Neural progenitor cell (in vitro differentiated cells): ENCODE data around the gene TMCC3. TPM values are rescaled to one million over a fixed set of nuclear protein-coding genes. Genes with fewer than 3 reads are reported as not detected.

Experiments
- DNase-seq: peaks from one replicate; pipeline ENCODE4 v3.0.0-alpha.2; 2016; ENCODE audit warnings: low spot score
- H2AFZ ChIP-seq: fragments of 200-600 bp; sonication (generic); replicated peaks from 2 replicates; pipeline ENCODE4 v1.6.1; 2016; ENCODE audit warnings: antibody characterized with exemption
- H3F3A ChIP-seq: fragments of 200-600 bp; sonication (generic); 2 replicates; pipeline ENCODE4 v1.6.1; 2016; ENCODE audit warnings: antibody characterized with exemption, low read depth
- H3K27ac ChIP-seq: fragments of 200-600 bp; sonication (generic); 2 replicates; pipeline ENCODE4 v1.5.1; 2016; ENCODE audit warnings: mild to moderate bottlenecking
- H3K27me3 ChIP-seq: fragments of 200-600 bp; sonication (generic); 2 replicates; pipeline ENCODE4 v1.6.1; 2016; ENCODE audit warnings: mild to moderate bottlenecking, moderate library complexity
- H3K36me3 ChIP-seq: fragments of 200-600 bp; sonication (generic); 2 replicates; pipeline ENCODE4 v1.5.1; 2016
- H3K4me1 ChIP-seq: fragments of 200-600 bp; sonication (generic); 2 replicates; pipeline ENCODE4 v1.6.1; 2016; ENCODE audit warnings: mixed run types
- H3K4me2 ChIP-seq: fragments of 200-600 bp; sonication (generic); 2 replicates; pipeline ENCODE4 v1.6.1; 2016
- H3K4me3 ChIP-seq: fragments of 200-600 bp; sonication (generic); 2 replicates; pipeline ENCODE4 v1.5.1; 2016
- H3K79me2 ChIP-seq: fragments of 200-600 bp; sonication (generic); 2 replicates; pipeline ENCODE4 v1.6.1; 2016; ENCODE audit warnings: low read depth
- H3K9ac ChIP-seq: fragments of 200-600 bp; sonication (generic); 2 replicates; pipeline ENCODE4 v1.6.1; 2016
- H3K9me3 ChIP-seq: fragments of 200-600 bp; sonication (generic); 2 replicates; pipeline ENCODE4 v1.5.1; 2016; ENCODE audit warnings: low read depth
- H4K20me1 ChIP-seq: fragments of 200-600 bp; sonication (generic); 2 replicates; pipeline ENCODE4 v1.6.1; 2016; ENCODE audit warnings: low read depth
- H3K27ac Mint-ChIP-seq: 3 replicates; pipeline ENCODE4 v1.8.0; 2021; ENCODE audit warnings: mixed read lengths
- H3K27me3 Mint-ChIP-seq: 2 replicates; pipeline ENCODE4 v1.8.0; 2022; ENCODE audit warnings: low read depth, mild to moderate bottlenecking, inconsistent platforms, moderate library complexity, mixed read lengths; ENCODE audit not compliant: insufficient read depth
- H3K36me3 Mint-ChIP-seq: 3 replicates; pipeline ENCODE4 v1.8.0; 2021; ENCODE audit warnings: mixed read lengths
- H3K4me1 Mint-ChIP-seq: 3 replicates; pipeline ENCODE4 v1.8.0; 2021; ENCODE audit warnings: mixed read lengths
- H3K4me3 Mint-ChIP-seq: 3 replicates; pipeline ENCODE4 v1.8.0; 2021; ENCODE audit warnings: mild to moderate bottlenecking, moderate library complexity, mixed read lengths
- H3K9me3 Mint-ChIP-seq: 3 replicates; pipeline ENCODE4 v1.8.0; 2020; ENCODE audit warnings: mixed read lengths
- EZH2 ChIP-seq: fragments of 200-600 bp; sonication (generic); IDR thresholded peaks from 2 replicates; pipeline ENCODE4 v1.6.1; 2017; ENCODE audit warnings: antibody characterized with exemption, mild to moderate bottlenecking, moderate library complexity
- EZH2phosphoT487 ChIP-seq: fragments of 200-600 bp; sonication (generic); IDR thresholded peaks from 2 replicates; pipeline ENCODE4 v1.6.1; 2017; ENCODE audit warnings: antibody characterized with exemption
- total RNA-seq: library from RNA; depleted of rRNA; stranded (reverse); fragments of >200 nt; gene quantifications from 2 replicates; pipeline ENCODE4 v1.2.3, GENCODE V29; 2015; ENCODE audit warnings: low replicate concordance
- TF ChIP-seq, protein P1 (sequence below): fragments of 200-600 bp; sonication (generic); IDR thresholded peaks from 2 replicates; pipeline ENCODE4 v1.5.1; 2017; ENCODE audit warnings: antibody characterized with exemption, mild to moderate bottlenecking

TMCC3 gene
- total RNA-seq, 1 donor from 2014 or later: 9.5 TPM

GRCh38 chr12:94534278-94534677 lies 116.1 kb downstream of the TMCC3 start:
- Mint-ChIP-seq H3K36me3 (no peaks in the 10 kb centered on the region), H3K27ac (peak overlapping the region; percentile 42), H3K4me3 (no peak overlapping the region), H3K4me1 (peaks cover 39% of the 10 kb centered on the region), H3K9me3 (no peaks in the 10 kb centered on the region), H3K27me3 (peaks cover 20% of the 10 kb centered on the region)
- TF ChIP-seq EZH2: no peak
- H3F3A ChIP-seq: peaks cover 12% of the 10 kb centered on the region
- H3K9ac ChIP-seq: no peak overlapping the region
- H3K27me3 ChIP-seq: no peaks in the 10 kb centered on the region
- no peaks in the 10 kb centered on the region for H4K20me1 ChIP-seq
- no peaks in the 10 kb centered on the region for H3K36me3 ChIP-seq
- H3K9me3 ChIP-seq: no peaks in the 10 kb centered on the region
- no peaks in the 10 kb centered on the region for H3K79me2 ChIP-seq
- peaks cover 23% of the 10 kb centered on the region for H3K4me1 ChIP-seq
- peak overlapping the region; percentile 54 for H3K4me2 ChIP-seq
- H2AFZ ChIP-seq: no peak overlapping the region
- no peak overlapping the region for H3K4me3 ChIP-seq
- no peak overlapping the region for H3K27ac ChIP-seq
- no peak for DNase-seq

DNA sequence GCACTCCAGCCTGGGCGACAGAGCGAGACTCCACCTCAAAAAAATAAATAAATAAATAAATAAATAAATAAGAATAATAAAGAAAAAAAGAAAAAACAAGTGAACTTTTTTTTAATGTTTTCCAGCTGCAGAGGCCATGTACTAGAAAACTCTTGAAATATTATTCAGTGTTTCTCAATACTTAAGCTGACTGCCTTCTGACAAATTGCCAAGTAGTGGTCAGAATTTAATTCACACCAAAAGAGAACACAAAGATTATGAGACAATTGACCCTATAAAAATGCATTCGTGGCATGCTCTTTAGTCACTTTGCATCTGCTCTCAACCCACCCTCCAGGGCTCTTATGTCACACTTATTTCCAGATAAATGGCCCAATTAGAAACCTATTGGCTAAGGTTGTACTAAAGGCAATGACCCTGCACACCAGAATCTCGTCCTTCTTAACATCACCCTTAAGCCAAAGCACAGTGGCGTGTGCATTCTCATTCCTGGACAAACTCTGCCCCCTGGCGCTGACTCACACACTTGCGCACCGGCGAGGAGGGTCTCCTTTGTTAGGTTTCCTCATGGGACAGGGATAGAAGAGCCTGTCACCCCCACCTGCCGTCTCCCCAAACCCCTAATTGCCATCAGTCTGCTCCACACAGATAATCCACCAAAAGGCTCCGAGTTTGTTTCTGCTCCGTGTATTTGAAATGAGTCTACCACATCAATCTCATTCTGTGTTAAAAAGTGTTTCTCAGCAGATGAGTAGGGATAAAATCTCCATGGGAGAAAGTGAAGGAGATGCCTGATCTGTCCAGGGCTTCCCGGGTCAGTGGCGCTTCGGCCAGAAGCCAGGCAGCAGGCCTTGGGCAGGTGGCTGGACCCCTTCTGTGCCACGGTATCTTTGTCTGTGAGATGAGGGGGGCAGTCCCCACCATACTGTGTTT lies 117.6 kb downstream of the TMCC3 start:
- peak; percentile 89 for DNase-seq
- TF ChIP-seq, protein P1, sequence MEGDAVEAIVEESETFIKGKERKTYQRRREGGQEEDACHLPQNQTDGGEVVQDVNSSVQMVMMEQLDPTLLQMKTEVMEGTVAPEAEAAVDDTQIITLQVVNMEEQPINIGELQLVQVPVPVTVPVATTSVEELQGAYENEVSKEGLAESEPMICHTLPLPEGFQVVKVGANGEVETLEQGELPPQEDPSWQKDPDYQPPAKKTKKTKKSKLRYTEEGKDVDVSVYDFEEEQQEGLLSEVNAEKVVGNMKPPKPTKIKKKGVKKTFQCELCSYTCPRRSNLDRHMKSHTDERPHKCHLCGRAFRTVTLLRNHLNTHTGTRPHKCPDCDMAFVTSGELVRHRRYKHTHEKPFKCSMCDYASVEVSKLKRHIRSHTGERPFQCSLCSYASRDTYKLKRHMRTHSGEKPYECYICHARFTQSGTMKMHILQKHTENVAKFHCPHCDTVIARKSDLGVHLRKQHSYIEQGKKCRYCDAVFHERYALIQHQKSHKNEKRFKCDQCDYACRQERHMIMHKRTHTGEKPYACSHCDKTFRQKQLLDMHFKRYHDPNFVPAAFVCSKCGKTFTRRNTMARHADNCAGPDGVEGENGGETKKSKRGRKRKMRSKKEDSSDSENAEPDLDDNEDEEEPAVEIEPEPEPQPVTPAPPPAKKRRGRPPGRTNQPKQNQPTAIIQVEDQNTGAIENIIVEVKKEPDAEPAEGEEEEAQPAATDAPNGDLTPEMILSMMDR: peak; percentile 89
- no peak for TF ChIP-seq EZH2phosphoT487
- no peak overlapping the region for H3K4me2 ChIP-seq
- no peaks in the 10 kb centered on the region for H3K36me3 ChIP-seq
- H3F3A ChIP-seq: peaks cover 12% of the 10 kb centered on the region
- H4K20me1 ChIP-seq: no peaks in the 10 kb centered on the region
- peak overlapping the region; percentile 91 for H3K27ac Mint-ChIP-seq
- H3K27me3 Mint-ChIP-seq: peaks cover 19% of the 10 kb centered on the region
- peaks cover 39% of the 10 kb centered on the region for H3K4me1 Mint-ChIP-seq
- no peaks in the 10 kb centered on the region for H3K9me3 ChIP-seq
- H3K79me2 ChIP-seq: no peaks in the 10 kb centered on the region
- no peak overlapping the region for H3K4me3 Mint-ChIP-seq
- no peak overlapping the region for H3K4me3 ChIP-seq
- no peaks in the 10 kb centered on the region for H3K9me3 Mint-ChIP-seq
- no peak overlapping the region for H3K9ac ChIP-seq
- H3K27ac ChIP-seq: no peak overlapping the region
- H3K36me3 Mint-ChIP-seq: no peaks in the 10 kb centered on the region
- no peaks in the 10 kb centered on the region for H3K27me3 ChIP-seq
- peaks cover 23% of the 10 kb centered on the region for H3K4me1 ChIP-seq
- H2AFZ ChIP-seq: peak overlapping the region; percentile 26

- Mint-ChIP-seq H3K9me3 (no peaks in the 10 kb centered on the region), H3K4me3 (no peak overlapping the region), H3K27ac (no peak overlapping the region), H3K27me3 (peaks cover 16% of the 10 kb centered on the region), H3K4me1 (peaks cover 35% of the 10 kb centered on the region), H3K36me3 (no peaks in the 10 kb centered on the region)
- H3K36me3 ChIP-seq: no peaks in the 10 kb centered on the region
- no peaks in the 10 kb centered on the region for H3K27me3 ChIP-seq
- H3K9me3 ChIP-seq: no peaks in the 10 kb centered on the region
- no peak overlapping the region for H3K9ac ChIP-seq
- no peak overlapping the region for H3K4me3 ChIP-seq
- H3K4me1 ChIP-seq: peaks cover 21% of the 10 kb centered on the region
- peaks cover 12% of the 10 kb centered on the region for H3F3A ChIP-seq
- H2AFZ ChIP-seq: no peak overlapping the region
- H3K27ac ChIP-seq: no peak overlapping the region
- no peaks in the 10 kb centered on the region for H3K79me2 ChIP-seq
- no peak overlapping the region for H3K4me2 ChIP-seq
- no peaks in the 10 kb centered on the region for H4K20me1 ChIP-seq
- TF ChIP-seq EZH2 (no peak), EZH2phosphoT487 (no peak)
- TF ChIP-seq, protein P1: no peak
- no peak for DNase-seq
These were observed 119.1 kb downstream of the TMCC3 start for GRCh38 chr12:94531196-94531720.

GRCh38 chr12:94525951-94526350 lies 124.4 kb downstream of the TMCC3 start:
- Mint-ChIP-seq H3K4me1 (peaks cover 7% of the 10 kb centered on the region), H3K27me3 (peaks cover 3% of the 10 kb centered on the region), H3K36me3 (no peaks in the 10 kb centered on the region), H3K9me3 (no peaks in the 10 kb centered on the region), H3K27ac (no peak overlapping the region), H3K4me3 (no peak overlapping the region)
- no peaks in the 10 kb centered on the region for H3K36me3 ChIP-seq
- H3K9me3 ChIP-seq: no peaks in the 10 kb centered on the region
- no peak for DNase-seq
- peaks cover 14% of the 10 kb centered on the region for H3F3A ChIP-seq
- no peak overlapping the region for H3K27ac ChIP-seq
- no peak overlapping the region for H3K4me3 ChIP-seq
- peaks cover 12% of the 10 kb centered on the region for H3K4me1 ChIP-seq
- H3K27me3 ChIP-seq: no peaks in the 10 kb centered on the region
- H3K9ac ChIP-seq: no peak overlapping the region
- peak overlapping the region; percentile 9 for H2AFZ ChIP-seq
- TF ChIP-seq, protein P1: no peak
- no peak for TF ChIP-seq EZH2
- TF ChIP-seq EZH2phosphoT487: no peak
- H3K79me2 ChIP-seq: no peaks in the 10 kb centered on the region
- no peaks in the 10 kb centered on the region for H4K20me1 ChIP-seq
- H3K4me2 ChIP-seq: no peak overlapping the region
